C4-2B (cell line): ENCODE measurements around the gene DUSP12.

ENCODE experiments used
- H3K27ac ChIP-seq: fragments of 450-650 bp; 2 replicates; pipeline ENCODE4 v1.5.1; 2017
- CTCF ChIP-seq: fragments of 450-650 bp; conservative IDR thresholded peaks from 2 replicates; pipeline ENCODE4 v1.5.1; 2017; ENCODE audit warnings: mild to moderate bottlenecking
- ZFX ChIP-seq: fragments of 450-650 bp; IDR thresholded peaks from 2 replicates; pipeline ENCODE4 v1.6.1; 2017

Gene DUSP12

GRCh38 chr1:161738627-161739287, 10.8 kb upstream of the DUSP12 start:
- TF ChIP-seq ZFX = no peak
- peak; percentile 50 for TF ChIP-seq CTCF
- H3K27ac ChIP-seq = no peak overlapping the region

GRCh38 chr1:161739865-161740566, 9.6 kb upstream of the DUSP12 start:
- TF ChIP-seq ZFX (no peak), CTCF (no peak)
- H3K27ac ChIP-seq = no peak overlapping the region

- H3K27ac ChIP-seq = no peak overlapping the region
- TF ChIP-seq ZFX (no peak), CTCF (no peak)
Measured at GRCh38 chr1:161740921-161741320, 8.7 kb upstream of the DUSP12 start.

- no peak for TF ChIP-seq ZFX
- TF ChIP-seq CTCF = no peak
- no peak overlapping the region for H3K27ac ChIP-seq
Measured at GRCh38 chr1:161743231-161743630, 6.4 kb upstream of the DUSP12 start.

GRCh38 chr1:161747801-161748200, 1.8 kb upstream of the DUSP12 start:
- H3K27ac ChIP-seq = no peak overlapping the region

GRCh38 chr1:161763522-161764098, 14.0 kb downstream of the DUSP12 start:
- H3K27ac ChIP-seq = no peak overlapping the region
- TF ChIP-seq ZFX (no peak), CTCF (peak; percentile 86)

More at GRCh38 chr1:161747801-161748200, 1.8 kb upstream of the DUSP12 start:
- TF ChIP-seq CTCF (no peak), ZFX (no peak)
